ACC112 (cell line): ENCODE data around the gene LINC01488.

Experiments
- H2AFZ ChIP-seq: fragments of 200-600 bp; sonication (generic); one replicate; pipeline ENCODE4 v1.6.0; 2017; ENCODE audit warnings: antibody characterized with exemption, low read length; ENCODE audit not compliant: unreplicated experiment
- H3K27ac ChIP-seq: fragments of 200-600 bp; sonication (generic); 2 replicates; pipeline ENCODE4 v1.5.1; 2014; ENCODE audit warnings: low read depth, mild to moderate bottlenecking, antibody characterized with exemption, low read length, moderate library complexity
- H3K27me3 ChIP-seq: fragments of 200-600 bp; sonication (generic); 2 replicates; pipeline ENCODE4 v1.6.1; 2014; ENCODE audit warnings: mild to moderate bottlenecking, antibody characterized with exemption, low read length, moderate library complexity, mixed read lengths; ENCODE audit not compliant: insufficient read depth
- H3K36me3 ChIP-seq: fragments of 200-600 bp; sonication (generic); 2 replicates; pipeline ENCODE4 v1.6.1; 2016; ENCODE audit warnings: mild to moderate bottlenecking, antibody characterized with exemption, low read length, moderate library complexity, mixed read lengths; ENCODE audit not compliant: insufficient read depth
- H3K4me1 ChIP-seq: fragments of 200-600 bp; sonication (generic); one replicate; pipeline ENCODE4 v1.6.1; 2016; ENCODE audit warnings: low read length, mixed read lengths; ENCODE audit not compliant: insufficient read depth, unreplicated experiment, control insufficient read depth
- H3K4me3 ChIP-seq: fragments of 200-600 bp; sonication (generic); 2 replicates; pipeline ENCODE4 v1.5.1; 2014; ENCODE audit warnings: mild to moderate bottlenecking, low read depth, low read length
- H3K79me2 ChIP-seq: fragments of 200-600 bp; sonication (generic); one replicate; pipeline ENCODE4 v1.6.0; 2016; ENCODE audit warnings: low read length; ENCODE audit not compliant: control insufficient read depth, unreplicated experiment, insufficient read depth

LINC01488 gene

GRCh38 chr11:69481393-69481844 lies at the start of gene LINC01488:
TSS of gene LINC01488 (plus strand) at chr11:69481663.
- Histone ChIP-seq H2AFZ (no peak within 1 kb of the TSS), H3K27me3 (no peaks in the 10 kb centered on the region), H3K36me3 (no peaks in the 10 kb centered on the region), H3K79me2 (no peaks in the 10 kb centered on the region), H3K27ac (no peak within 1 kb of the TSS), H3K4me3 (no peak within 1 kb of the TSS), H3K4me1 (peaks cover 4% of the 10 kb centered on the region)

DNA sequence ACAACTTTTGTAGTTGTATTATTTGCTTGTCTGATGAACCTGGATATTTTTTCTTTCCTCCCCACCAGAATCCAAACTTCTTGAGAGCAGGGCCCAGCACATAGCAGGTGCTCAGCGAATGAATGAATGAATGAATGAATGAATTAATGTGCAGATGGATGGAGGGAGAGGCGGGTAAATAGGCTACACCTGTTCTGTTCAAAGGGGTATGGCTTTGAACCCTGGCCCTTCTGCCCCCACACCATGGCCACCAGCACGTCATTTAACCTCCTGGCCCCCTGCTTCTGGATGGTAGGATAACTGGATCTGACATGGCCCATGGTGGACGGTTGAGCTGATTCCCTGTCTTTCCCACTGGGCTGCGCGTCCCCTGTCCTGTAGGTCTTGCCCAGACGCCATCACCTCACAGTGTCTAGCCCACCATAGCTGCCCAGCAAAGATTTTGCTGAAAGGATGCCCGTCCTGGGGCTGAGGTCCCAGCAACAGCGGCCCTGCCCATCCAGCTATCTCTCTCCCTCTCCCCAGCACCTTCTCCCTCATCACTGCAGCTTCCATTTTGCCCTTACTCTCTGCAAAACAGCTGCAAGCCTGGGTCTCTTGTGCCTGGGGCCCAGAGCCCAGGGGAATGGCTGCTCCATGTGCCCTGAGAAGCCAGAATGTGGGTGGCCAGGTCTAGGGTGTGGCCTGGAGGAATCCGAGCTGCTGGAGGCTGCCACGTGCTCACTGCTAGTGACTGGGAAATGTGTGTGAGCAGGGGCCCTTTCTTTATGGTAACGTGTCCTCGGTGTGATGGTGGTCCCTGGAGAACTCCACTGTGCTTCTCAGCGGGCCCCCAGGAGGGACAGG lies 49.3 kb upstream of the LINC01488 start:
- no peak overlapping the region for H3K4me3 ChIP-seq
- H2AFZ ChIP-seq = no peak overlapping the region
- no peaks in the 10 kb centered on the region for H3K79me2 ChIP-seq
- no peaks in the 10 kb centered on the region for H3K27me3 ChIP-seq
- no peak overlapping the region for H3K27ac ChIP-seq
- no peaks in the 10 kb centered on the region for H3K36me3 ChIP-seq
- no peaks in the 10 kb centered on the region for H3K4me1 ChIP-seq

DNA sequence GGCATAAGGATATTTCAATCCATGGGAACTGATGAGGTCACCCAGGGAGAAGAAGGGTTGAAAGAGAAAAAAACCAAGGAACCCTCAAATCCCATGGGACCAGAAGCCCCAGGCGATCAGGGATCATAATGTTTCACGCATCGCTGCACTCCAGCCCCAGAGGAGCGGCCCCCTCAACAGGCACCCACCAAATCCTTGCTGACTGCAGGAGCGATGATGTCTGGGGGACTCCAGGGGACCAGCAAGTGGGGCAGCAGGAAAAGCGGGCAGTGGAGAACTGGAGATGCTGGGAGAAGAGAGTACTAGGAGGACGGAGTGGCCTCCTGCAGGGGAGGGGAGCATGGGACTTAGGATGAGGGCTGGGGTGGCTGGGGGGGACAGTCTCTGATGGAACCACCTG lies 47.7 kb upstream of the LINC01488 start:
- H3K4me3 ChIP-seq = no peak overlapping the region
- no peaks in the 10 kb centered on the region for H3K79me2 ChIP-seq
- H3K27ac ChIP-seq = no peak overlapping the region
- no peaks in the 10 kb centered on the region for H3K36me3 ChIP-seq
- H3K27me3 ChIP-seq = no peaks in the 10 kb centered on the region
- H3K4me1 ChIP-seq = no peaks in the 10 kb centered on the region
- no peak overlapping the region for H2AFZ ChIP-seq

GRCh38 chr11:69434471-69434931 lies 47.0 kb upstream of the LINC01488 start:
- H3K4me1 ChIP-seq = no peaks in the 10 kb centered on the region
- H2AFZ ChIP-seq = no peak overlapping the region
- no peaks in the 10 kb centered on the region for H3K79me2 ChIP-seq
- H3K36me3 ChIP-seq = no peaks in the 10 kb centered on the region
- no peak overlapping the region for H3K4me3 ChIP-seq
- no peak overlapping the region for H3K27ac ChIP-seq
- H3K27me3 ChIP-seq = no peaks in the 10 kb centered on the region

- Histone ChIP-seq H2AFZ (peak overlapping the region; percentile 50), H3K4me1 (no peaks in the 10 kb centered on the region), H3K79me2 (no peaks in the 10 kb centered on the region), H3K27ac (no peak overlapping the region), H3K27me3 (no peaks in the 10 kb centered on the region), H3K36me3 (no peaks in the 10 kb centered on the region), H3K4me3 (no peak overlapping the region)
Measured at GRCh38 chr11:69435161-69435986, 46.1 kb upstream of the LINC01488 start.

DNA sequence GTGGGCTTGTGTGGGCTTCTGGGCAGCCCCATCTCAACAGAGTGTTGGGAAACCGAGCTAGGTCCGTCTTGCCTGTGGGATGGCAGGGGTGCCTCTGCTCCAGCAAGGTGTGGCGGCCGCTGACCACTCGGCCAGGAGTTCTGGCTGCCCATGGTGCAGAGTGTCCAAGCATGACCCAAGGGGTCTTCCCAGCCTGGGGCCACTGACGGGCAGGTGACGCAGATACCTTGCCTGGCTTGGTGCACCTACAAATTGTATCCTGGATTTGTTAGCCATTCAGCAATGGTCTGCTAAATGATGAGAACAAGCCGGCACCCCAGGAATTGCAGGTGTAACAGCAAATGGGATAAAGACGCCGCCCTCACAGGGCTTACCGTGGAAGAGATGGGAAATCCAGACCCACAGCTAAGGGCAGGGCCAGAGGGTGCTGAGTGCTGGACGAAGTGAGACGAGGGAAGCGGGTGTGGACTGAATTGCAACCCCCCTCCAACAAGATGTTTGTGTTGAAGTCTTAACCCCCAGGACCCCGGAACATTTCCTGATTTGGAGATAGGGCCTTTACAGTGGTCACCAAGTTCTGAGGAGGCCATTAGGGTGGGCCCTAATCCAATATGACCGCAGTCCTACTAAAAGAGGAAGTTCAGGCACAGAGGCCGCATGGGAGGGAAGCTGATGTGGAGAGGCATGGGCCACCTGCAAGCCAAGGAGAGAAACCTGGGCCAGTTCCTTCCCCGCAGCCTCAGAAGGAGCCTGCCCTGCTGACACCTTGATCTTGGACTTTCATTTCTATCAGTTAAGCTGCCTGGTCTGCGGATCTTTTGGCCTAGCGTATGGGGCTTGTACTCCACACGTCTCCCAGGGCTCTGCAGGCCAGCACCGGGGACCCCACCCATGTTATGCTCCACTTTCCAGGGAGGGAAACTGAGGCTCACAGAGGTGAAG lies 45.2 kb upstream of the LINC01488 start:
- H3K36me3 ChIP-seq = no peaks in the 10 kb centered on the region
- H3K4me1 ChIP-seq = no peaks in the 10 kb centered on the region
- no peak overlapping the region for H3K27ac ChIP-seq
- no peaks in the 10 kb centered on the region for H3K79me2 ChIP-seq
- no peaks in the 10 kb centered on the region for H3K27me3 ChIP-seq
- no peak overlapping the region for H2AFZ ChIP-seq
- H3K4me3 ChIP-seq = no peak overlapping the region

- H3K27me3 ChIP-seq = no peaks in the 10 kb centered on the region
- H3K79me2 ChIP-seq = no peaks in the 10 kb centered on the region
- H3K4me1 ChIP-seq = peaks cover 3% of the 10 kb centered on the region
- H3K27ac ChIP-seq = no peak overlapping the region
- H3K36me3 ChIP-seq = no peaks in the 10 kb centered on the region
- H2AFZ ChIP-seq = no peak overlapping the region
- H3K4me3 ChIP-seq = no peak overlapping the region
Measured at GRCh38 chr11:69437001-69437875, 44.2 kb upstream of the LINC01488 start.

DNA sequence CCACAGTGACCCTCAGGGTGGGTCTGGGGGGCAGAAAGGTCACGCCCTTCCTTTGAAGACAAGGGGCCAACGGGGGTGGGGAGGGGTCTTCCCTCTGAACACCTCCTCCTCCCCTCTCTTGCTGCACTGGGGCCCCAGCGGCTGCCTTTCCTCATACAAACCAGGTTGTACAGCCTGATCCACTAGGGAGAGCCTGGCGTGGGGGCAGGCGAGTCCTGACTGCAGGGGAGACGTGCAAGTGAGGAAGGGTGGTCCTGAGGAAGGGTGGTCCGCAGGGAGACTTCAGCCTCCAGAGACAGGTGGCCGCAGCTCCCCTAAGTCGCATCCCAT lies 43.6 kb upstream of the LINC01488 start:
- Histone ChIP-seq H3K79me2 (no peaks in the 10 kb centered on the region), H3K27me3 (no peaks in the 10 kb centered on the region), H3K4me1 (peaks cover 9% of the 10 kb centered on the region), H3K27ac (no peak overlapping the region), H2AFZ (no peak overlapping the region), H3K4me3 (no peak overlapping the region), H3K36me3 (no peaks in the 10 kb centered on the region)

DNA sequence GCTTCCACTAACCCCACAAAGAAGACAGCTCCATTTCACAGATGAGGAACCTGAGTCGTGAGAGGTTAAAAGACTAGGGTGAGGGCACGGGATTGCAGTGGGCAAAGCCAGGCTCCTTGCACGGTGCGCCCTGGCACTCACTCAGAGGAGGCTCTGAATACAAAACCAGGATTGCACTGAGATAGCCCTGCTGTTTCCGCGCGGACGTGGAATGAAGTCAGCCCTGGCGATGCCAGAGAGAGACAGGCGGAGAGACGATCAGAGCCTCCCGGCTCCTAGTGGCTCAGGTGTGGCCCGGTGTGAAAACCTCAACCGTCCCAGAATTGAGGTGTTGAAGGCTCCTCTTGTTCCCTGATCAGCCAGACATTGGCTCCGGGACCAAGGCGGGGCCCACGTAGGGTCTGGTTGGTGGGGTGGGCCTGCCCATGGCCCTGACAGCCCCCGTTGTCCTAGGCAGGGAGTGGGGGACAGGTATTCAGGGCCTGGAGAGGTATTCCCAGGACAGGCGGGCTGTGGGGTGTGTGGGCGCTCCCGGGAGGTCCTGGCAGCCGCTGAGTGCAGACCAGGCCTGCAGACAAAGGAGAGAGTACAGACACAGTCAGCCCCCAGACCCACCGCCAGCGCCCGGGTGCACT lies 43.1 kb upstream of the LINC01488 start:
- H2AFZ ChIP-seq = no peak overlapping the region
- H3K27me3 ChIP-seq = no peaks in the 10 kb centered on the region
- H3K4me3 ChIP-seq = no peak overlapping the region
- no peaks in the 10 kb centered on the region for H3K36me3 ChIP-seq
- no peaks in the 10 kb centered on the region for H3K79me2 ChIP-seq
- peaks cover 12% of the 10 kb centered on the region for H3K4me1 ChIP-seq
- H3K27ac ChIP-seq = no peak overlapping the region
